Activated CD8-positive, alpha-beta T cell treated with anti-CD3 and anti-CD28 coated beads for 36 hours (primary cell): ENCODE data around the gene AHNAK. TPM values are rescaled to one million over a fixed set of nuclear protein-coding genes. Genes with fewer than 3 reads are reported as not detected.
"Not testable (repeated sequence)": the region's sequence is repeated elsewhere in the genome, so short reads cannot be mapped to it uniquely, and the experiment has no call there.

Source experiments
- ATAC-seq: fragments of 200-7000 bp; cut with Tn5 transposase; one replicate; pipeline ENCODE4 v1.10.0; 2021; ENCODE audit warnings: mild to moderate bottlenecking, moderate library complexity
- CTCF ChIA-PET: fragments of 350-600 bp; sonication (Branson Sonifier 250); formaldehyde crosslinking; loops from one replicate; lab custom pipeline; 2021; ENCODE audit warnings: antibody characterized with exemption; lab: Charles Lee
- POLR2A ChIA-PET: fragments of 350-600 bp; sonication (Branson Sonifier 250); formaldehyde crosslinking; loops from one replicate; lab custom pipeline; 2021; ENCODE audit warnings: antibody characterized with exemption; lab: Charles Lee
- DNase-seq: peaks from one replicate; pipeline ENCODE4 v3.0.0-alpha.2; 2020
- H3K27ac Mint-ChIP-seq: one replicate; pipeline ENCODE4 v1.8.0; 2021; ENCODE audit warnings: mild to moderate bottlenecking, mixed read lengths
- H3K27me3 Mint-ChIP-seq: one replicate; pipeline ENCODE4 v1.8.0; 2021; ENCODE audit warnings: mixed read lengths
- H3K36me3 Mint-ChIP-seq: one replicate; pipeline ENCODE4 v1.8.0; 2021; ENCODE audit warnings: low read depth, mixed read lengths
- H3K4me1 Mint-ChIP-seq: one replicate; pipeline ENCODE4 v1.8.0; 2021; ENCODE audit warnings: low read depth, mixed read lengths
- H3K4me3 Mint-ChIP-seq: one replicate; pipeline ENCODE4 v1.8.0; 2021; ENCODE audit warnings: mild to moderate bottlenecking, moderate library complexity, mixed read lengths
- H3K9me3 Mint-ChIP-seq: one replicate; pipeline ENCODE4 v1.8.0; 2021; ENCODE audit warnings: mixed read lengths
- CTCF ChIP-seq: fragments of 200-600 bp; IDR thresholded peaks from one replicate; pipeline ENCODE4 v1.8.0; 2022; ENCODE audit warnings: antibody characterized with exemption, mild to moderate bottlenecking
- intact Hi-C: fragments of 100-400 bp; cut with micrococcal nuclease; formaldehyde crosslinking; loops from one replicate; pipeline ENCODE4 v1.10.0; 2022
- total RNA-seq, 2 experiments: library from RNA; stranded (reverse); gene quantifications; one replicate each; pipeline ENCODE4 v1.2.3, GENCODE V29; 2021

The AHNAK gene
- total RNA-seq, 2 experiments from 2014 or later = 41.1 to 43.0 TPM

- H3K36me3 Mint-ChIP-seq = peaks cover 53% of the 10 kb centered on the region
- H3K27ac Mint-ChIP-seq = peak overlapping the region; percentile 98
- no peaks in the 10 kb centered on the region for H3K9me3 Mint-ChIP-seq
- no peak for TF ChIP-seq CTCF
- H3K27me3 Mint-ChIP-seq = no peaks in the 10 kb centered on the region
- intact Hi-C loops = loop anchor here (5.0 to 10.0 kb wide), 2 partner anchors 75 to 253 kb away; partner anchors contain the start of genes C11orf98 and CSKMT
- H3K4me3 Mint-ChIP-seq = peak overlapping the region; percentile 100
- POLR2A ChIA-PET = interaction anchor here (0.7 to 7.9 kb wide), 45 partner anchors 8 to 289 kb away, joined by 3 to 87 read pairs (median 8); partner anchors contain the start of genes B3GAT3, BSCL2, C11orf98 and CSKMT
- no peak for ATAC-seq
- DNase-seq = no peak
- CTCF ChIA-PET = interaction anchor here (0.7 to 3.8 kb wide), 30 partner anchors 9 to 273 kb away, joined by 3 to 24 read pairs (median 6); partner anchors contain the start of genes B3GAT3, C11orf98, CSKMT and EEF1G
- peaks cover 52% of the 10 kb centered on the region for H3K4me1 Mint-ChIP-seq
Observed at GRCh38 chr11:62592146-62592815, 45.7 kb upstream of the AHNAK start.

GRCh38 chr11:62591448-62592145 lies 45.0 kb upstream of the AHNAK start, which contains the start of gene TUT1:
TUT1 (minus strand) TSS chr11:62591523; CDS start chr11:62591485, 38 bp downstream.
- DNase-seq = peak; percentile 98
- POLR2A ChIA-PET = interaction anchor here (0.6 to 7.9 kb wide), 53 partner anchors 9 to 289 kb away, joined by 3 to 87 read pairs (median 7); partner anchors contain the start of genes B3GAT3, BSCL2, C11orf98 and CSKMT
- ATAC-seq = peak; percentile 91
- intact Hi-C loops = loop anchor here (5.0 to 10.0 kb wide), 2 partner anchors 76 to 253 kb away; partner anchors contain the start of genes C11orf98 and CSKMT
- Mint-ChIP-seq H3K27me3 (no peaks in the 10 kb centered on the region), H3K4me1 (peaks cover 49% of the 10 kb centered on the region), H3K27ac (peak within 1 kb of the TSS; percentile 98), H3K36me3 (peaks cover 48% of the 10 kb centered on the region), H3K4me3 (peak within 1 kb of the TSS; percentile 100), H3K9me3 (no peaks in the 10 kb centered on the region)
- TF ChIP-seq CTCF = no peak
- CTCF ChIA-PET = interaction anchor here (0.7 to 3.8 kb wide), 28 partner anchors 9 to 250 kb away, joined by 3 to 24 read pairs (median 6); partner anchors contain the start of genes C11orf98, CSKMT, EEF1G and EML3

GRCh38 chr11:62588966-62589637 lies 42.5 kb upstream of the AHNAK start:
- H3K4me1 Mint-ChIP-seq = peaks cover 40% of the 10 kb centered on the region
- ChIA-PET CTCF (interaction anchor here (0.8 to 1.8 kb wide), 4 partner anchors 9 to 164 kb away, joined by 3 to 7 read pairs (median 4); no protein-coding TSS in a partner anchor), POLR2A (interaction anchor here (0.8 to 7.9 kb wide), 8 partner anchors 9 to 266 kb away, joined by 3 to 55 read pairs (median 3); partner anchors contain the start of genes B3GAT3 and EEF1G)
- TF ChIP-seq CTCF = peak; percentile 40
- H3K36me3 Mint-ChIP-seq = peaks cover 36% of the 10 kb centered on the region
- peak overlapping the region; percentile 100 for H3K4me3 Mint-ChIP-seq
- DNase-seq (peak; percentile 51), ATAC-seq (no peak)
- H3K9me3 Mint-ChIP-seq = no peaks in the 10 kb centered on the region
- H3K27me3 Mint-ChIP-seq = no peaks in the 10 kb centered on the region
- H3K27ac Mint-ChIP-seq = no peak overlapping the region
- intact Hi-C loops = no loop called here

GRCh38 chr11:62585356-62585755 lies 38.8 kb upstream of the AHNAK start:
- H3K27ac Mint-ChIP-seq, H3K27me3 Mint-ChIP-seq, ATAC-seq, H3K4me3 Mint-ChIP-seq, DNase-seq, intact Hi-C loops, H3K9me3 Mint-ChIP-seq: not testable (repeated sequence)
- H3K4me1 Mint-ChIP-seq = peaks cover 21% of the 10 kb centered on the region
- ChIA-PET POLR2A (interaction anchor here (4.5 kb wide), 1 partner anchor 11 kb away, joined by 21 read pairs; the partner anchor contains the start of gene EEF1G), CTCF (interaction anchor here (0.9 to 1.5 kb wide), 4 partner anchors 11 to 43 kb away, joined by 3 to 6 read pairs (median 3); partner anchors contain the start of gene EEF1G)
- peaks cover 34% of the 10 kb centered on the region for H3K36me3 Mint-ChIP-seq

GRCh38 chr11:62581735-62582134 lies 35.1 kb upstream of the AHNAK start:
- POLR2A ChIA-PET = interaction anchor here (7.7 kb wide), 1 partner anchor 9 kb away, joined by 55 read pairs; the partner anchor contains the start of gene TUT1
- CTCF ChIA-PET, H3K4me1 Mint-ChIP-seq, intact Hi-C loops, H3K9me3 Mint-ChIP-seq, H3K27ac Mint-ChIP-seq, ATAC-seq, DNase-seq, H3K27me3 Mint-ChIP-seq, H3K4me3 Mint-ChIP-seq: not testable (repeated sequence)
- peaks cover 32% of the 10 kb centered on the region for H3K36me3 Mint-ChIP-seq
